Measurements from ENCODE around the gene PROZ.

DNA sequence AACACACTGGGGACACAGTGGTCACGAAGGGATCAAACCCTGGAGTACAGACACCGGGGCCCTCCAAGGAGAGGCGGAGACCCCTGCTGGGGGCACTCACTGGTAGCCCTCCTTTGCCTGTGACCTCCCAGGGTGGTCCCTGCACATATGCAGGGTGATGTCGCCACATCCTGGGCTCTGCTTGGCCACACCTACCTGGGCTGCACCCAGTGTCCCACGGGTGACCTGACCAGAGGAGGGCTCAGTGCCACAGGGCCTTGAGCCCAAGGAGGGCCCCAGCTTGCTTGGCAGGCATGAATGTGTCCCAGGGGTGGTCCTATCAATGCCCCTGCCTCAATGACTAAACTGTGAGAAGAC lies 45.9 kb downstream of the PROZ start:
- TF ChIP-seq POLR2A (IDR thresholded peaks at IDR 0.05) (no peak), EP300 (IDR thresholded peaks at IDR 0.05) (no peak)
- TF ChIP-seq, protein P1, sequence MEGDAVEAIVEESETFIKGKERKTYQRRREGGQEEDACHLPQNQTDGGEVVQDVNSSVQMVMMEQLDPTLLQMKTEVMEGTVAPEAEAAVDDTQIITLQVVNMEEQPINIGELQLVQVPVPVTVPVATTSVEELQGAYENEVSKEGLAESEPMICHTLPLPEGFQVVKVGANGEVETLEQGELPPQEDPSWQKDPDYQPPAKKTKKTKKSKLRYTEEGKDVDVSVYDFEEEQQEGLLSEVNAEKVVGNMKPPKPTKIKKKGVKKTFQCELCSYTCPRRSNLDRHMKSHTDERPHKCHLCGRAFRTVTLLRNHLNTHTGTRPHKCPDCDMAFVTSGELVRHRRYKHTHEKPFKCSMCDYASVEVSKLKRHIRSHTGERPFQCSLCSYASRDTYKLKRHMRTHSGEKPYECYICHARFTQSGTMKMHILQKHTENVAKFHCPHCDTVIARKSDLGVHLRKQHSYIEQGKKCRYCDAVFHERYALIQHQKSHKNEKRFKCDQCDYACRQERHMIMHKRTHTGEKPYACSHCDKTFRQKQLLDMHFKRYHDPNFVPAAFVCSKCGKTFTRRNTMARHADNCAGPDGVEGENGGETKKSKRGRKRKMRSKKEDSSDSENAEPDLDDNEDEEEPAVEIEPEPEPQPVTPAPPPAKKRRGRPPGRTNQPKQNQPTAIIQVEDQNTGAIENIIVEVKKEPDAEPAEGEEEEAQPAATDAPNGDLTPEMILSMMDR (IDR thresholded peaks at IDR 0.05) = no peak

Data from sigmoid colon (tissue), 4 donors.